T-helper 1 cell treated with Interleukin-12 subunit alpha and Interleukin-12 subunit beta and Interleukin-4 antibody, amounts not matched to agents 30 ng/mL and 1 ng/mL, for 36 hours (primary cell): ENCODE measurements around the gene LRRC4B. TPM values are rescaled to one million over a fixed set of nuclear protein-coding genes. Genes with fewer than 3 reads are reported as not detected.

Experiments
- intact Hi-C: fragments of 100-400 bp; cut with micrococcal nuclease; formaldehyde crosslinking; loops from one replicate; pipeline ENCODE4 v1.15.1; 2024
- total RNA-seq: library from RNA; stranded (reverse); gene quantifications from 2 replicates; pipeline ENCODE4 v1.2.3, GENCODE V29; 2022

LRRC4B gene
- total RNA-seq, 1 donor from 2014 or later = not detected

GRCh38 chr19:50554212-50554611 lies 14.0 kb downstream of the LRRC4B start:
- intact Hi-C loops = no loop called here

GRCh38 chr19:50553134-50553703 lies 15.0 kb downstream of the LRRC4B start:
- intact Hi-C loops = no loop called here

GRCh38 chr19:50552540-50552939 lies 15.7 kb downstream of the LRRC4B start:
- intact Hi-C loops = no loop called here

- intact Hi-C loops = no loop called here
Measured at GRCh38 chr19:50551715-50552187, 16.5 kb downstream of the LRRC4B start.

- intact Hi-C loops = no loop called here
Measured at GRCh38 chr19:50551034-50551714, 17.1 kb downstream of the LRRC4B start.

GRCh38 chr19:50550594-50550966 lies 17.7 kb downstream of the LRRC4B start:
- intact Hi-C loops = no loop called here

- intact Hi-C loops = no loop called here
Measured at GRCh38 chr19:50549927-50550593, 18.2 kb downstream of the LRRC4B start.

GRCh38 chr19:50549059-50549926 lies 18.9 kb downstream of the LRRC4B start:
- intact Hi-C loops = no loop called here

- intact Hi-C loops = no loop called here
Measured at GRCh38 chr19:50548191-50549058, 19.8 kb downstream of the LRRC4B start.

GRCh38 chr19:50547385-50548190 lies 20.6 kb downstream of the LRRC4B start:
- intact Hi-C loops = no loop called here

- intact Hi-C loops = no loop called here
Measured at GRCh38 chr19:50546527-50547221, 21.6 kb downstream of the LRRC4B start.

- intact Hi-C loops = no loop called here
Measured at GRCh38 chr19:50542943-50543342, 25.3 kb downstream of the LRRC4B start.

- intact Hi-C loops = loop anchor here (1.0 kb wide), 3 partner anchors 19 to 385 kb away; no protein-coding TSS in a partner anchor
Measured at GRCh38 chr19:50537769-50538230, 30.4 kb downstream of the LRRC4B start.

GRCh38 chr19:50537306-50537685 lies 30.9 kb downstream of the LRRC4B start:
- intact Hi-C loops = loop anchor here (1.0 kb wide), 3 partner anchors 19 to 385 kb away; no protein-coding TSS in a partner anchor

- intact Hi-C loops = loop anchor here (1.0 kb wide), 3 partner anchors 20 to 386 kb away; no protein-coding TSS in a partner anchor
Measured at GRCh38 chr19:50536662-50537305, 31.5 kb downstream of the LRRC4B start.

GRCh38 chr19:50535672-50536187 lies 32.5 kb downstream of the LRRC4B start:
- intact Hi-C loops = no loop called here

GRCh38 chr19:50534478-50534877 lies 33.8 kb downstream of the LRRC4B start:
- intact Hi-C loops = no loop called here

GRCh38 chr19:50532952-50533351 lies 35.3 kb downstream of the LRRC4B start:
- intact Hi-C loops = no loop called here
